Right ventricle myocardium superior (tissue), 1 donor: Measurements from ENCODE around the gene PPM1H. TPM values are rescaled to one million over a fixed set of nuclear protein-coding genes. Genes with fewer than 3 reads are reported as not detected.

Experiments used
- ATAC-seq: fragments of 200-7000 bp; cut with Tn5 transposase; one replicate; pipeline ENCODE4 v1.9.1; 2020; ENCODE audit warnings: mild to moderate bottlenecking; ENCODE audit not compliant: poor library complexity
- DNase-seq: peaks from one replicate; pipeline ENCODE4 v3.0.0-alpha.2; 2020
- intact Hi-C: fragments of 100-400 bp; cut with DNase I; formaldehyde crosslinking; loops from one replicate; pipeline ENCODE4 v1.11.2; 2022
- total RNA-seq: library from RNA; stranded (reverse); fragmentation: NEBNext Ultra II Directional; extraction: Animal tissue kit (Norgen Biotek cat#: 25700); gene quantifications from one replicate; pipeline ENCODE4 v1.2.1, GENCODE V29; 2021
- donor health status: DM: no; HTN: yes; CAD: no; lungs with severe emphysema.

The PPM1H gene
- total RNA-seq, 1 donor from 2014 or later: 6.5 TPM

- intact Hi-C loops: no loop called here
- ATAC-seq (no peak), DNase-seq (no peak)
Measured at GRCh38 chr12:62717643-62718042, 217.3 kb downstream of the PPM1H start.

GRCh38 chr12:62716866-62717525, 218.0 kb downstream of the PPM1H start:
- intact Hi-C loops: no loop called here
- ATAC-seq (no peak), DNase-seq (no peak)

GRCh38 chr12:62716037-62716436, 218.9 kb downstream of the PPM1H start:
- DNase-seq (no peak), ATAC-seq (no peak)
- intact Hi-C loops: no loop called here

GRCh38 chr12:62714774-62715721, 219.9 kb downstream of the PPM1H start:
- peak; percentile 67 for ATAC-seq
- peak; percentile 64 for DNase-seq
- intact Hi-C loops: no loop called here

- peak; percentile 29 for ATAC-seq
Measured at GRCh38 chr12:62714181-62714773, 220.7 kb downstream of the PPM1H start.

GRCh38 chr12:62713723-62714122, 221.2 kb downstream of the PPM1H start:
- ATAC-seq: no peak
- intact Hi-C loops: no loop called here
- no peak for DNase-seq

More at GRCh38 chr12:62714181-62714773, 220.7 kb downstream of the PPM1H start:
- intact Hi-C loops: no loop called here
- DNase-seq: no peak

GRCh38 chr12:62712681-62713573, 222.0 kb downstream of the PPM1H start:
- no peak for DNase-seq
- peak; percentile 26 for ATAC-seq

GRCh38 chr12:62711631-62712241, 223.2 kb downstream of the PPM1H start:
- ATAC-seq: no peak
- intact Hi-C loops: no loop called here

More at GRCh38 chr12:62712681-62713573, 222.0 kb downstream of the PPM1H start:
- intact Hi-C loops: no loop called here

GRCh38 chr12:62709311-62709710, 225.6 kb downstream of the PPM1H start:
- intact Hi-C loops: no loop called here
- DNase-seq (no peak), ATAC-seq (no peak)

More at GRCh38 chr12:62711631-62712241, 223.2 kb downstream of the PPM1H start:
- no peak for DNase-seq

- DNase-seq (no peak), ATAC-seq (no peak)
- intact Hi-C loops: no loop called here
Measured at GRCh38 chr12:62707939-62708338, 227.0 kb downstream of the PPM1H start.

- ATAC-seq: no peak
- DNase-seq: no peak
- intact Hi-C loops: no loop called here
Measured at GRCh38 chr12:62705846-62706245, 229.1 kb downstream of the PPM1H start.

- no peak for DNase-seq
- ATAC-seq: no peak
- intact Hi-C loops: no loop called here
Measured at GRCh38 chr12:62703011-62703380, 232.0 kb downstream of the PPM1H start.

- ATAC-seq: no peak
- intact Hi-C loops: no loop called here
- DNase-seq: no peak
Measured at GRCh38 chr12:62701492-62701891, 233.5 kb downstream of the PPM1H start.

- no peak for ATAC-seq
- intact Hi-C loops: no loop called here
Measured at GRCh38 chr12:62700091-62700880, 234.7 kb downstream of the PPM1H start.

GRCh38 chr12:62698701-62699101, 236.2 kb downstream of the PPM1H start:
- intact Hi-C loops: no loop called here
- DNase-seq (no peak), ATAC-seq (no peak)

More at GRCh38 chr12:62700091-62700880, 234.7 kb downstream of the PPM1H start:
- DNase-seq: no peak

- intact Hi-C loops: no loop called here
- no peak for ATAC-seq
- DNase-seq: no peak
Measured at GRCh38 chr12:62697893-62698292, 237.1 kb downstream of the PPM1H start.

- no peak for DNase-seq
- intact Hi-C loops: no loop called here
- ATAC-seq: no peak
Measured at GRCh38 chr12:62695696-62696095, 239.3 kb downstream of the PPM1H start.
